ACC112 (cell line): Measurements from ENCODE around the gene SLC22A8.
"Not testable (repeated sequence)": the region's sequence is repeated elsewhere in the genome, so short reads cannot be mapped to it uniquely, and the experiment has no call there.

Experiments
- H2AFZ ChIP-seq: fragments of 200-600 bp; sonication (generic); one replicate; pipeline ENCODE4 v1.6.0; 2017; ENCODE audit warnings: antibody characterized with exemption, low read length; ENCODE audit not compliant: unreplicated experiment
- H3K27ac ChIP-seq: fragments of 200-600 bp; sonication (generic); 2 replicates; pipeline ENCODE4 v1.5.1; 2014; ENCODE audit warnings: low read depth, mild to moderate bottlenecking, antibody characterized with exemption, low read length, moderate library complexity
- H3K27me3 ChIP-seq: fragments of 200-600 bp; sonication (generic); 2 replicates; pipeline ENCODE4 v1.6.1; 2014; ENCODE audit warnings: mild to moderate bottlenecking, antibody characterized with exemption, low read length, moderate library complexity, mixed read lengths; ENCODE audit not compliant: insufficient read depth
- H3K36me3 ChIP-seq: fragments of 200-600 bp; sonication (generic); 2 replicates; pipeline ENCODE4 v1.6.1; 2016; ENCODE audit warnings: mild to moderate bottlenecking, antibody characterized with exemption, low read length, moderate library complexity, mixed read lengths; ENCODE audit not compliant: insufficient read depth
- H3K4me1 ChIP-seq: fragments of 200-600 bp; sonication (generic); one replicate; pipeline ENCODE4 v1.6.1; 2016; ENCODE audit warnings: low read length, mixed read lengths; ENCODE audit not compliant: insufficient read depth, unreplicated experiment, control insufficient read depth
- H3K4me3 ChIP-seq: fragments of 200-600 bp; sonication (generic); 2 replicates; pipeline ENCODE4 v1.5.1; 2014; ENCODE audit warnings: mild to moderate bottlenecking, low read depth, low read length
- H3K79me2 ChIP-seq: fragments of 200-600 bp; sonication (generic); one replicate; pipeline ENCODE4 v1.6.0; 2016; ENCODE audit warnings: low read length; ENCODE audit not compliant: control insufficient read depth, unreplicated experiment, insufficient read depth

SLC22A8 gene

DNA sequence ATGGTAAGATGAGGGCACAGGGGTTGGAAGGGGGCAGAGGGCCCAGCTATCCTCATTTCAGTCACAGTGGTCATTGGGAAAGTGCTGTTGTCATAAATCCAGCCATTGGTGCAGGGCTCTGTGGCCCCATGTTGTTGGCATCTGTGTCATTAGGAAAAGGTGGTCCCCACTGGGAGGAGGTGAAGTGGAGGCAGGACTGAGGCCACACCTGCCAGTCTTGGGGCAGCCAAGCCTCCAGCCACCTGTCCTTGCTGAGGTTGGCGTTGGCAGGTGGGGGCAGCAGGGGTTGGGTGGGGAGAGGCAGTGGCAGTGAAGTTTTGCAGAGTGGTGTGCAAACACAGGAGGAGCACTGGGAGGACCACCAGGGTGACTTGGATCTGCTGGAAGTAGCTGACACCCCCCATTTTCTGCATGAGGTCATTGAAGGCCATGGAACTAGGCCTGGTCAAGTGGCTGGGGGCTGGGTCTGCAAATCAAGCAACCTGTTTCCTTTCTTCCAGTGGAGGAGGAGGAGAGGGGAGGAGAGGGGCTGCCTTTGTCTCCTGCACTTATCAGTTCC is 56.1 kb downstream of the SLC22A8 start:
- Histone ChIP-seq H3K27ac (no peak overlapping the region), H2AFZ (no peak overlapping the region), H3K79me2 (no peaks in the 10 kb centered on the region), H3K4me3 (no peak overlapping the region), H3K4me1 (no peaks in the 10 kb centered on the region), H3K36me3 (no peaks in the 10 kb centered on the region), H3K27me3 (peaks cover 16% of the 10 kb centered on the region)

DNA sequence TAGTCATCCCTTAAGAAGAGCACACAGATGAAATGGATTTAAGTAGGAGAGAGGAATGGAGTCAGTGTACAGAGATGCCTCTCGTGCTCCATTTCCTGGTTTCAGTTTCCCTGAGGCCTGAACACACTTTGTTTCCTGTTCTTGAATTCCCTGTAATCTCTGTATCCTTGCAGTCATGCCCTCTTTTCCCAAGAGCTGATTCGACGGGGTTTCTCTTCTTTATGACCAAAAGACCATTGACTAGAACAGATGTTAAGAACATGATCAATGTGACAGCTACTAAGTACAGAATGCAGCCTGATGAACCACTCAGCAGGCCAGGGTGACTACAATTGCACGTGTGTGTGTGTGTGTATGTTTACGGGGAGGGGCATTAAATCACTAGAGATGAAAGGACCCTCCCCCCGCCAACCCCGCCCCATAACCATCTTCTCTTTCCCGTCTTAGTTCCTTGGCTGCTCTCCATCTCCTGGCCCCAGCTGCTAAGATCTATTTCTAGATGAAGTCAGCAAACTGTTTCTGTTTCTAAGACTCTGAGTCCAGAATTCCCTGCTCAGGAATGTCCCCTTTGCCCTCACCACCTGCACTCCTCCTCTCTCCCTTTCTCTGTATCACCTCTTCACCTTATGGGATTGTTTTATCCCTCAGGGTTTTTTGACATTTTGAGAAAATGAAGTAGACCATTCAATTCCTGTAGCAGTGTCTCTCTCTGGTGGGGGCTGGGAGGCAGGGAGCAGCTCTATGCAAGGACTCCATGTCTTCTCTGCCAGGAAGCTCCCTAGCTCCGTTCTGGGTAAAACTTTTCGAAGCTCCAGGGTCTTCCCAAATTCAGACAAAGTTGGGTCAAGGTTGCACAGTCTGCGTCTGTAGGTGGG is 56.9 kb downstream of the SLC22A8 start:
- H2AFZ ChIP-seq = peak overlapping the region; percentile 55
- H3K36me3 ChIP-seq = no peaks in the 10 kb centered on the region
- peaks cover 17% of the 10 kb centered on the region for H3K27me3 ChIP-seq
- no peaks in the 10 kb centered on the region for H3K79me2 ChIP-seq
- no peak overlapping the region for H3K4me3 ChIP-seq
- H3K27ac ChIP-seq = no peak overlapping the region
- peaks cover 3% of the 10 kb centered on the region for H3K4me1 ChIP-seq

DNA sequence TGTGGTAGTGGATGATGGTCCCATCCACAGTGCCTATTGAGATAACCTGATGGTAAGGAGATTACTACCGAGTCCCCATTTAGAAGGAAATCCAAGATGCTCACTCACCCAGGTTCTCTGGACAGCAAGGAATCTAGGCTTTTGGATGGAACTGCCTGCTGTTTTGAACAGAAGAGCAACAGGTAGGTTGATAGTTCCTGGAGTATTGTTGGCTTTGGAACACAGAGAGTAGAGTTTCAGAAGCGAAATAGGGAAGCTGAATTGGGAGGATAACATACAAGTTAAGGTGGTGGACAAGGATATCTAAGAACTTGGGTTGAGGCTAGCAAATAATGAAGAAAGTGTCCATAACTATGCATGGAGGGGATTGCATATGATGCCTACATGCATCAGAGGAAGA is 58.5 kb downstream of the SLC22A8 start:
- peaks cover 5% of the 10 kb centered on the region for H3K4me1 ChIP-seq
- H3K36me3 ChIP-seq = no peaks in the 10 kb centered on the region
- no peak overlapping the region for H2AFZ ChIP-seq
- no peak overlapping the region for H3K4me3 ChIP-seq
- H3K27ac ChIP-seq = no peak overlapping the region
- no peaks in the 10 kb centered on the region for H3K79me2 ChIP-seq
- peaks cover 16% of the 10 kb centered on the region for H3K27me3 ChIP-seq

DNA sequence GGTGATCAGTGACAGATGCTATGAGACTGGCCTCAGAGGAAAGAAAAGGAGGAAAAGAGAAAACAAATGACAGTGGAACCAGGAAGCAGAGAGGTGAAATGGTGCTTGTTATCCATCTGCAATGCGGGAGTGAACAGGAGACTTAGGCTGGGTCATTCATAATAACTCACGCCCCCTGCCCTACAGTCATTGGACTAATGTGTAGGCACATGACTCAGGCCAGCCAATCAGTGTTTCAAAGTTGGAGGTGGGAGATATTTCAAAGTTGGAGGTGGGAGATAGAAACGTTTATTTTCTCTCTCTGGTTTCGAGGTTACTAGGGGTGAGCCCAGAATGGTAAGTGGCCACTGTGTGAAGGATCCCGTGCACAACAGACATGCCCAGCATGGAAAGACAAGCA is 61.2 kb downstream of the SLC22A8 start:
- no peak overlapping the region for H3K27ac ChIP-seq
- H2AFZ ChIP-seq = no peak overlapping the region
- H3K27me3 ChIP-seq = peaks cover 19% of the 10 kb centered on the region
- peaks cover 5% of the 10 kb centered on the region for H3K4me1 ChIP-seq
- no peak overlapping the region for H3K4me3 ChIP-seq
- H3K36me3 ChIP-seq = no peaks in the 10 kb centered on the region
- H3K79me2 ChIP-seq = no peaks in the 10 kb centered on the region

DNA sequence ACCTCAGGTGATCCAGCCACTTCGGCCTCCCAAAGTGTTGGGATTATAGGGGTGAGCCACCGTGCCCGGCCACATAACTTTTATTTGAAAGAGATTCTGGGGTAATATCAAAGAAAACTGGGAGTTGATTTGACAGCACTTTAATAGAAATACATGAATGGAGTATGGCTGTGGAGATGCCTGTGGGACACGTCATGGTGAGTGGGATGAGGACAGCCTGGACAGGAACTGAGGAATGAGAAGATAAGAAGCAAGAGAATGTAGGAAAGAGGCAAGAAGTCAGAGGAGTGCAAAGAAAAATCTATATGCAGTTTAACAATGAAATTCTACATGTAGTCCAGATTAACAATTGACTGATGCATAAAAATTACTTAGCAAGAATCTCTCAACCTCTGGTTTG is 61.8 kb downstream of the SLC22A8 start:
- H3K4me3 ChIP-seq = no peak overlapping the region
- peaks cover 5% of the 10 kb centered on the region for H3K4me1 ChIP-seq
- H3K79me2 ChIP-seq = no peaks in the 10 kb centered on the region
- no peaks in the 10 kb centered on the region for H3K36me3 ChIP-seq
- peaks cover 22% of the 10 kb centered on the region for H3K27me3 ChIP-seq
- H2AFZ ChIP-seq = no peak overlapping the region
- H3K27ac ChIP-seq = no peak overlapping the region

DNA sequence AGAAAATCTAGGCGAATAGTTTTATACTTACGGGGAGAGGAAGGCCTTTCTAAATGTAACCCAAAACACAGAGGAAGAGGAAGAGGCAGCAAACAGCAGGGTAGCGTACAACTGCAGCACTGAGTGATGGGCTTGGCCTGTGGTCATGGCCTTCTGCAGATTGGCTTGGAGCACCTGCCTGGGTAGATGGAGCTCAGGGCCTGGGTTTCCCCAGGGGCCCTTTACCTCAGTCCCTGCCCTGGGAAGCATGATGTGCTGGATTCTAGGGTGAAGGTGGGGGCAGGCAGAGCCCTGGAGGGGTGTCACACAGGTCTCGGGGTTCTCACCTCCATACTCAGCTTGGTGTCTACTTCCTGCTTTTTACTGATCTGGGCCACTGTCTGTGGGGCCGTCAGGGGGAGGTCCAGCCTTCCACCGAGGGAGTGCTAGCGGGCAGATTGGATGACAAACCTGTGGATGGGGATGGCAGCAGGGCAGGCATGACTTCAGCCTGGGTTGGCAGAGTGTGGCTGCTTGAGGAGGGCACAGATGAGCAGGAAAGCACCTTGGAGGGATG is 66.8 kb downstream of the SLC22A8 start:
- no peak overlapping the region for H3K4me3 ChIP-seq
- no peak overlapping the region for H2AFZ ChIP-seq
- H3K36me3 ChIP-seq = no peaks in the 10 kb centered on the region
- H3K27ac ChIP-seq = no peak overlapping the region
- H3K4me1 ChIP-seq = peaks cover 3% of the 10 kb centered on the region
- H3K79me2 ChIP-seq = no peaks in the 10 kb centered on the region
- peaks cover 34% of the 10 kb centered on the region for H3K27me3 ChIP-seq

DNA sequence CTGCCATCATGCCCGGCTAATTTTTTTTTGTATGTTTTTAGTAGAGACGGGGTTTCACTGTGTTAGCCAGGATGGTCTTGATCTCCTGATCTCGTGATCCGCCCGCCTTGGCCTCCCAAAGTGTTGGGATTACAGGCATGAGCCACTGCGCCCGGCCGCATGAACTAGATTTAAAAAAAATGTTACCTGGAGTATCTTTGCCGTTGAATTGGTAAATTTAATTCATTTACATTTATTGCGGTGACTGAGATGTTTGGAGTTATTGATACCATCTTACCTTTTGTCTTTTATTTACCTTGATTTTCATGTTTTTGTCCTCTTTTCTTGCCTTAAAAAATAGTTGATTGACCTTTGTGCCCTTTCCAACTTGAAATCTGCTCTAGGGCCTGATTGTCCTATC is 70.1 kb downstream of the SLC22A8 start:
- H3K4me3 ChIP-seq, H3K36me3 ChIP-seq, H3K79me2 ChIP-seq, H3K4me1 ChIP-seq, H3K27ac ChIP-seq, H2AFZ ChIP-seq: not testable (repeated sequence)
- peaks cover 29% of the 10 kb centered on the region for H3K27me3 ChIP-seq
